Astrocyte of the hippocampus (primary cell): ENCODE results near the gene SS18L1.
"Not testable (repeated sequence)": the region's sequence is repeated elsewhere in the genome, so short reads cannot be mapped to it uniquely, and the experiment has no call there.

ENCODE experiments used
- DNase-seq: peaks from one replicate; pipeline ENCODE4 v3.0.0; 2011; ENCODE audit warnings: low read depth, low spot score

The SS18L1 gene

GRCh38 chr20:62143081-62143956, at the start of gene SS18L1, which contains the start of gene PSMA7:
SS18L1 (plus strand) TSS chr20:62143769; CDS start chr20:62143821, 52 bp downstream.
PSMA7 (minus strand) TSS chr20:62143394; CDS start chr20:62143303, 91 bp downstream.
- peak; percentile 96 for DNase-seq

- DNase-seq, result no peak
Measured at GRCh38 chr20:62096421-62097380, 46.9 kb upstream of the SS18L1 start.

GRCh38 chr20:62097881-62098407, 45.6 kb upstream of the SS18L1 start:
- DNase-seq, result no peak

- no peak for DNase-seq
Measured at GRCh38 chr20:62101078-62101477, 42.5 kb upstream of the SS18L1 start.

GRCh38 chr20:62103508-62104233, 39.9 kb upstream of the SS18L1 start:
- no peak for DNase-seq

GRCh38 chr20:62104234-62104789, 39.3 kb upstream of the SS18L1 start:
- DNase-seq, result no peak

- peak; percentile 16 for DNase-seq
Measured at GRCh38 chr20:62104791-62105345, 38.7 kb upstream of the SS18L1 start.

GRCh38 chr20:62105592-62105991, 38.0 kb upstream of the SS18L1 start:
- DNase-seq, result no peak

- no peak for DNase-seq
Measured at GRCh38 chr20:62111148-62111547, 32.4 kb upstream of the SS18L1 start.

- DNase-seq, result no peak
Measured at GRCh38 chr20:62112368-62112767, 31.2 kb upstream of the SS18L1 start.

- no peak for DNase-seq
Measured at GRCh38 chr20:62114894-62115293, 28.7 kb upstream of the SS18L1 start.

GRCh38 chr20:62115800-62116407, 27.7 kb upstream of the SS18L1 start:
- DNase-seq, result not testable (repeated sequence)

- no peak for DNase-seq
Measured at GRCh38 chr20:62116558-62117361, 26.8 kb upstream of the SS18L1 start.

- DNase-seq, result no peak
Measured at GRCh38 chr20:62117362-62117646, 26.3 kb upstream of the SS18L1 start.

- no peak for DNase-seq
Measured at GRCh38 chr20:62117658-62118057, 25.9 kb upstream of the SS18L1 start.

- no peak for DNase-seq
Measured at GRCh38 chr20:62118113-62119043, 25.2 kb upstream of the SS18L1 start.

- no peak for DNase-seq
Measured at GRCh38 chr20:62119115-62119514, 24.5 kb upstream of the SS18L1 start.

- DNase-seq, result no peak
Measured at GRCh38 chr20:62119591-62120364, 23.8 kb upstream of the SS18L1 start.
